Measurements from ENCODE around the gene RPS19. TPM values are rescaled to one million over a fixed set of nuclear protein-coding genes. Genes with fewer than 3 reads are reported as not detected.
A peak's percentile ranks its signal among the peaks of the same experiment; 100 is the strongest.

Gene RPS19
- total and polyA plus RNA-seq, 10 of the 15 experiments (the other 5 are each of a cell fraction or from before 2014, with no cell fraction given), result 2,615 to 5,578 (median 4,127) TPM

DNA sequence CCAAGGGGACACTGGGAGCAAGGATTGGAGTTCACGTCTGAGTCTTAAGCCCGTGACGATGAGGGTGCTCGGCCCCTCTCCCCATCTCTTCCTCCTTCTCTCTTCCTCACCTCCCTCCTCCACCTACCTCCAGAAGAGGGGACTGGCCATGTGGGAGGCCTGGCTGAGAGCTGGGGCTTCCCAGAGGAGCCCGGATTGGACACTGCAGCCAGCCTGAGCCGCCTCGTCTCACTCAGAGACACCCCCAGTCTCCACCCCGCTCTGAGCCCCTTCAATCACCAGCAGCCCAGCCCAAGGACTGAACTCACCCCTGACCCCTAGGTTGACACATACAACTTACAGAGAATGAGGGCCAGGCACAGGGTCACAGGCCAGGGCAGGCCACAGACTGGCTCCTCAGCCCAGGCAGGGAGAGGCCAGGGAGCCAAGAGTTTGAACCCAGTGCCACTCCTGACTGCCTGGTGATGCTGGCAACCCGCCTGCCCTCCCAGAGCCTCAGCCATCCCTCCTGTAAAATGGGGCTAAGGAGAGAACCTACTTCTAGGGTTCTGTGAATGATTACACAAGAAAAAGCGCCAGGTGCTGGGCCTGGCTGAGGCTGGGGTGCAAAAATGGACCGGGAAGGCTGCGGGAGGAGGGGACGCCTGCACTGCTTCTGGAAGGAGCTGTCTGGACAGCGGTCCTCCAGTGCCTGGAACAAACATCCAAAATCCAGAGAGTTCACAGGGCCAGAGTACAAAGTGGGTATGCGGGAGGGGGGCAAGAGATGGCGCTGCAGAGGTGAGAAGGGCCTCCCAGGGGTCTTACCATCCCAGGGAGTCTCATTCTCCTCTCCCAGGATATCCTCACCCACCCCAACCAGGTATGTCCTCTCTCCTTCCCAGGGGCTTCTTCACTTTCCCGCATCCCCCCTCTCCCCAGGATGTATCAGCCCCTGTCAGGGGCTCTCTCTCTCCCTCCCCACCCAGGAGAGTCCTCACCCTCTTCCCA lies 18.2 kb downstream of the RPS19 start (continued):
- TF ChIP-seq, protein P1, sequence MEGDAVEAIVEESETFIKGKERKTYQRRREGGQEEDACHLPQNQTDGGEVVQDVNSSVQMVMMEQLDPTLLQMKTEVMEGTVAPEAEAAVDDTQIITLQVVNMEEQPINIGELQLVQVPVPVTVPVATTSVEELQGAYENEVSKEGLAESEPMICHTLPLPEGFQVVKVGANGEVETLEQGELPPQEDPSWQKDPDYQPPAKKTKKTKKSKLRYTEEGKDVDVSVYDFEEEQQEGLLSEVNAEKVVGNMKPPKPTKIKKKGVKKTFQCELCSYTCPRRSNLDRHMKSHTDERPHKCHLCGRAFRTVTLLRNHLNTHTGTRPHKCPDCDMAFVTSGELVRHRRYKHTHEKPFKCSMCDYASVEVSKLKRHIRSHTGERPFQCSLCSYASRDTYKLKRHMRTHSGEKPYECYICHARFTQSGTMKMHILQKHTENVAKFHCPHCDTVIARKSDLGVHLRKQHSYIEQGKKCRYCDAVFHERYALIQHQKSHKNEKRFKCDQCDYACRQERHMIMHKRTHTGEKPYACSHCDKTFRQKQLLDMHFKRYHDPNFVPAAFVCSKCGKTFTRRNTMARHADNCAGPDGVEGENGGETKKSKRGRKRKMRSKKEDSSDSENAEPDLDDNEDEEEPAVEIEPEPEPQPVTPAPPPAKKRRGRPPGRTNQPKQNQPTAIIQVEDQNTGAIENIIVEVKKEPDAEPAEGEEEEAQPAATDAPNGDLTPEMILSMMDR (IDR thresholded peaks at IDR 0.05 in 2 of 3, conservative IDR thresholded peaks at IDR 0.05 in 1 of 3; ENCODE audit: control insufficient read depth in 2 of 3, extremely low read depth in 1 of 3, insufficient read depth in 1 of 3, low read depth in 3 of 3, low read length in 3 of 3), result peak in 1 of 3 experiments; percentile 8; a peak in 1 of 6 replicates
- TF ChIP-seq POLR2AphosphoS5 (IDR thresholded peaks at IDR 0.05; ENCODE audit: low read length), result peak; percentile 90
- no peak for TF ChIP-seq SP1 (IDR thresholded peaks at IDR 0.05; ENCODE audit: low read depth, low read length)
- peak; percentile 18 for TF ChIP-seq PML (IDR thresholded peaks at IDR 0.05; ENCODE audit: low read length)

DNA sequence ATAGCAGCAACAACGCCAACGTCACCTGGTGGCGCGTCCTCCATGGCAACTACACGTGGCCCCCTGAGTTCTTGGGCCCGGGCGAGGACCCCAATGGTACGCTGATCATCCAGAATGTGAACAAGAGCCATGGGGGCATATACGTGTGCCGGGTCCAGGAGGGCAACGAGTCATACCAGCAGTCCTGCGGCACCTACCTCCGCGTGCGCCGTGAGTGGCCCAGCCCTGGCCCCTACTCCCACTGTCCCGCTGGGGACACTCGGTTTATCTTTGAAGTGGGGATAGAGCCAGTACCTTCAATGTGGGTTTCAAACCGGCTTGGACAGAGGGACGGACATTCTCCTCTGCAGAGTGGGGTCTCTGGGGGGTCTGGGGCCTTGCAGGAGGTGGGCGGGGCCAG lies 19.0 kb downstream of the RPS19 start:
- no peaks in the 10 kb centered on the region for H3K9me3 ChIP-seq (replicated peaks; ENCODE audit: control insufficient read depth, insufficient read depth, low read length)
- TF ChIP-seq, protein P2, sequence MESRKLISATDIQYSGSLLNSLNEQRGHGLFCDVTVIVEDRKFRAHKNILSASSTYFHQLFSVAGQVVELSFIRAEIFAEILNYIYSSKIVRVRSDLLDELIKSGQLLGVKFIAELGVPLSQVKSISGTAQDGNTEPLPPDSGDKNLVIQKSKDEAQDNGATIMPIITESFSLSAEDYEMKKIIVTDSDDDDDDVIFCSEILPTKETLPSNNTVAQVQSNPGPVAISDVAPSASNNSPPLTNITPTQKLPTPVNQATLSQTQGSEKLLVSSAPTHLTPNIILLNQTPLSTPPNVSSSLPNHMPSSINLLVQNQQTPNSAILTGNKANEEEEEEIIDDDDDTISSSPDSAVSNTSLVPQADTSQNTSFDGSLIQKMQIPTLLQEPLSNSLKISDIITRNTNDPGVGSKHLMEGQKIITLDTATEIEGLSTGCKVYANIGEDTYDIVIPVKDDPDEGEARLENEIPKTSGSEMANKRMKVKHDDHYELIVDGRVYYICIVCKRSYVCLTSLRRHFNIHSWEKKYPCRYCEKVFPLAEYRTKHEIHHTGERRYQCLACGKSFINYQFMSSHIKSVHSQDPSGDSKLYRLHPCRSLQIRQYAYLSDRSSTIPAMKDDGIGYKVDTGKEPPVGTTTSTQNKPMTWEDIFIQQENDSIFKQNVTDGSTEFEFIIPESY (IDR thresholded peaks at IDR 0.05), result 0 out of 2 replicates have a peak, but pooled peaks have one; percentile 12
- TF ChIP-seq EZH2 (IDR thresholded peaks at IDR 0.05; ENCODE audit: borderline replicate concordance, control insufficient read depth, low read depth, low read length), result no peak
- H3K4me2 ChIP-seq (ENCODE audit: control insufficient read depth, insufficient read depth), result peak overlapping the region; percentile 97
- FAIRE-seq (no peak), DNase-seq (ENCODE audit: low read depth, low spot score) (no peak), ATAC-seq (no peak)
- peaks cover 30% of the 10 kb centered on the region for H3K4me1 ChIP-seq (ENCODE audit: control insufficient read depth, insufficient read depth, low read length)
- peak overlapping the region; percentile 83 for H3K9ac ChIP-seq (ENCODE audit: control insufficient read depth, insufficient read depth, low read length)
- H3K79me2 ChIP-seq (ENCODE audit: control insufficient read depth, insufficient read depth, low read length), result peaks cover 51% of the 10 kb centered on the region
- BruUV-seq (replicated peaks), result no TSS peak
- WGBS (ENCODE audit: insufficient coverage, insufficient replicate concordance, low lambda C conversion rate, missing lambda C conversion rate), result 65% methylated on average over 21 of the region's 21 CpGs
- no peaks in the 10 kb centered on the region for H4K20me1 ChIP-seq (ENCODE audit: control insufficient read depth, insufficient read depth)
- intact Hi-C loops (cut with micrococcal nuclease; ENCODE audit: unreplicated experiment) (no loop called here), in situ Hi-C loops (cut with MboI) (no loop called here)
- ChIA-PET SMC1A (ENCODE audit: uncharacterized antibody, unreplicated experiment) (interaction anchor here (4.6 kb wide), 1 partner anchor 7 kb away, joined by 37 read pairs; no protein-coding TSS in a partner anchor), RAD21 (ENCODE audit: unreplicated experiment) (no interaction called here), POLR2A (no interaction called here), CTCF (interaction anchor here (9.0 kb wide), 1 partner anchor 8 kb away, joined by 136 read pairs; the partner anchor contains the start of gene ARHGEF1)
- H3K27me3 ChIP-seq (replicated peaks in 1 of 2; ENCODE audit: control insufficient read depth in 2 of 2, insufficient read depth in 2 of 2, low read length in 1 of 2), result no peaks in the 10 kb centered on the region
- no peak overlapping the region for H3K27ac ChIP-seq (ENCODE audit: control insufficient read depth, insufficient read depth)
- H3K4me3 ChIP-seq, result peak overlapping the region; percentile 85
- peaks cover 3 to 4% of the 10 kb centered on the region in 2 experiments; a peak in 3 of 4 replicates for H3K36me3 ChIP-seq (ENCODE audit: control insufficient read depth in 2 of 2, insufficient read depth in 2 of 2, low read length in 1 of 2)
- H2AFZ ChIP-seq (ENCODE audit: control insufficient read depth, low read depth, low read length), result no peak overlapping the region

Data from GM12878 (cell line).